Psoas muscle (tissue), 8 donors: ENCODE results near the gene ILF2. TPM values are rescaled to one million over a fixed set of nuclear protein-coding genes. Genes with fewer than 3 reads are reported as not detected.

ENCODE experiments used
- ATAC-seq, 4 donors: fragments of 200-7000 bp; cut with Tn5 transposase; one replicate each; pipeline ENCODE4 v1.9.1; 2020; ENCODE audit warnings: moderate library complexity in 3 of 4, mild to moderate bottlenecking in 2 of 4
- DNase-seq, 2 donors: peaks; one replicate each; pipeline ENCODE4 v3.0.0-alpha.2; 2020
- H3K27ac ChIP-seq: fragments of 200-600 bp; one replicate; pipeline ENCODE4 v1.8.0; 2022
- H3K27me3 ChIP-seq, 3 donors: fragments of 200-600 bp in 1 of 3; one replicate each; pipeline versions ENCODE4 v1.6.1 to v1.8.0; 2013 to 2022; ENCODE audit warnings: low read length in 2 of 3, mild to moderate bottlenecking in 2 of 3, moderate library complexity in 1 of 3; ENCODE audit not compliant: insufficient read depth in 3 of 3
- H3K36me3 ChIP-seq, 2 donors: fragments of 200-600 bp in 1 of 2; one replicate each; pipeline versions ENCODE4 v1.6.1 to v1.8.0; 2013 to 2022; ENCODE audit warnings: low read depth in 1 of 2, mild to moderate bottlenecking in 1 of 2, moderate library complexity in 1 of 2; ENCODE audit not compliant: insufficient read depth in 1 of 2
- H3K4me1 ChIP-seq: fragments of 200-600 bp; one replicate; pipeline ENCODE4 v1.8.0; 2022
- H3K4me3 ChIP-seq: fragments of 200-600 bp; one replicate; pipeline ENCODE4 v1.8.0; 2022; ENCODE audit warnings: mild to moderate bottlenecking
- H3K9me3 ChIP-seq: fragments of 200-600 bp; one replicate; pipeline ENCODE4 v1.8.0; 2022
- WGBS, 3 donors: extraction: QIAGEN DNeasy Blood & Tissue Kit; methylation state at CpG; one replicate each; pipeline versions ENCODE4 v1.1.6 to v1.1.7; 2013; 5-methylcytosine and 5-hydroxymethylcytosine counted together
- intact Hi-C, 2 donors: fragments of 100-400 bp; cut with DNase I; formaldehyde crosslinking; loops; one replicate each; pipeline versions ENCODE4 v1.11.0 to v1.14.2; 2022
- polyA plus RNA-seq, 3 donors: library from polyadenylated mRNA; stranded (reverse); fragments of 200-250 nt; gene quantifications; one replicate each; pipeline ENCODE4 v1.2.3, GENCODE V29; 2013
- total RNA-seq, 4 donors: library from RNA; stranded (reverse); fragmentation: NEBNext Ultra II Directional in 2 of 4; extraction: Animal tissue kit (Norgen Biotek cat#: 25700) in 2 of 4; gene quantifications; one replicate each; pipeline versions ENCODE4 v1.2.1 to v1.2.4, GENCODE V29; 2021 to 2023
- TF ChIP-seq, protein P1 (sequence below): fragments of 200-600 bp; IDR thresholded peaks from one replicate; pipeline ENCODE4 v1.8.0; 2022; ENCODE audit warnings: antibody characterized with exemption
- donor health status: healthy with polysubstance abuse.
- donor health status: DM: no; HTN: no; CAD: no; lungs with moderate emphysema.
- donor health status: Bipolar disorder and iron deficiency.
- donor health status: healthy.
- donor health status: DM: yes; HTN: yes; CAD: no.
- donor health status: DM: no; HTN: no; CAD: no.
- donor health status: DM: no; HTN: no; CAD: no.
- donor health status: DM: yes; HTN: yes; CAD: no.

The ILF2 gene
- total and polyA plus RNA-seq, 7 donors = 71.7 to 158 (median 99.2) TPM

DNA sequence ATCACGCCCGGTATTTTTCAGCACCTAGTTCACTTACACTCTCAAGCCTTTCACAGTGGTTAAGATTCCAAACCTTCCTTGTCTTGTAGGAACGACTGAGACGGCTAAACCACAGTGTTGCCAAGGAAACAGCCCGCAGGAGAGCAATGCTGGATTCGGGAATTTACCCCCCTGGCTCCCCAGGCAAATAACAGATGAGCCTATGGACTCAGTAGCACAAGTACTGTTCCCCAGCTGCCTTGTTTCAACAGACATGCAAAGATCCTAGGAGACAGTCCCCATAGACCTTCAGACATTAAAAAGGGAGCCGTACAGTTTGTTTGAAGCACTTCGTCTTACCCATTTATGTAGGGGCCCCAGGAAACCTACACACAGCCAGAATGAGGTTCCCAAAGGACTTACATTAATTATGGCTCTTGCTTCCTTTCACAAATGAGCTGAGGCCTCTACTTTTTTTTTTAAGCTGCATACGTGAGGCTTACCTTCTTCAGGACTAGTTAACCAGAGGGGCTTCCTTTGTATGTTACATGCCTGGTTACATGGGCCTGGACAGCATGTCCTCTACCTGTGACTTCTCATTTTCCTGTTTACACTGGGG lies 9.6 kb downstream of the ILF2 start:
- Histone ChIP-seq H3K36me3 (peaks cover 30 to 70% of the 10 kb centered on the region in 2 donors), H3K9me3 (no peaks in the 10 kb centered on the region), H3K4me1 (peaks cover 9% of the 10 kb centered on the region), H3K27me3 (no peaks in the 10 kb centered on the region), H3K4me3 (no peak overlapping the region), H3K27ac (no peak overlapping the region)
- TF ChIP-seq, protein P1, sequence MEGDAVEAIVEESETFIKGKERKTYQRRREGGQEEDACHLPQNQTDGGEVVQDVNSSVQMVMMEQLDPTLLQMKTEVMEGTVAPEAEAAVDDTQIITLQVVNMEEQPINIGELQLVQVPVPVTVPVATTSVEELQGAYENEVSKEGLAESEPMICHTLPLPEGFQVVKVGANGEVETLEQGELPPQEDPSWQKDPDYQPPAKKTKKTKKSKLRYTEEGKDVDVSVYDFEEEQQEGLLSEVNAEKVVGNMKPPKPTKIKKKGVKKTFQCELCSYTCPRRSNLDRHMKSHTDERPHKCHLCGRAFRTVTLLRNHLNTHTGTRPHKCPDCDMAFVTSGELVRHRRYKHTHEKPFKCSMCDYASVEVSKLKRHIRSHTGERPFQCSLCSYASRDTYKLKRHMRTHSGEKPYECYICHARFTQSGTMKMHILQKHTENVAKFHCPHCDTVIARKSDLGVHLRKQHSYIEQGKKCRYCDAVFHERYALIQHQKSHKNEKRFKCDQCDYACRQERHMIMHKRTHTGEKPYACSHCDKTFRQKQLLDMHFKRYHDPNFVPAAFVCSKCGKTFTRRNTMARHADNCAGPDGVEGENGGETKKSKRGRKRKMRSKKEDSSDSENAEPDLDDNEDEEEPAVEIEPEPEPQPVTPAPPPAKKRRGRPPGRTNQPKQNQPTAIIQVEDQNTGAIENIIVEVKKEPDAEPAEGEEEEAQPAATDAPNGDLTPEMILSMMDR = no peak
- DNase-seq (no peak), ATAC-seq (no peak)
- 56 to 57% (median 56%) methylated on average over 9 of the region's 9 CpGs for WGBS, 3 donors
- intact Hi-C loops = no loop called here

DNA sequence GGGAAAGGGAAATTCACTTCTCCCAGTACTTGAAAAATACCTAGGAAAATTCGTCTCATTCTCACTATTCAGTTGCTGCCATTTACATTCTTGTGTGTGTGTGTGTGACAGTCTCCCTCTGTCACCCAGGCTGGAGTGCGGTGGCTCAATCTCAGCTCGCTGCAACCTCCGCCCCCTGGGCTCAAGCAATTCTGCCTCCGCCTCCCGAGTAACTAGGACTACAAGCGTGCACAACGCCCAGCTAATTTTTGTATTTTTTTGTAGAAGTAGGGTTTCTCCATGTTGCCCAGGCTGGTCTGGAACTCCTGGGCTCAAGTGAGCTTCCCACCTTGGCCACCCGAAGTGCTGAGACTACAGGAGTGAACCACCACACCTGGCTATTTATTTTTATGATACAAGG lies 11.1 kb downstream of the ILF2 start:
- Histone ChIP-seq H3K27ac (peak overlapping the region; percentile 95), H3K9me3 (no peaks in the 10 kb centered on the region), H3K36me3 (peaks cover 21 to 54% of the 10 kb centered on the region in 2 donors), H3K4me3 (peak overlapping the region; percentile 90), H3K4me1 (peaks cover 9% of the 10 kb centered on the region), H3K27me3 (no peaks in the 10 kb centered on the region)
- TF ChIP-seq, protein P1 = no peak
- ATAC-seq = no peak
- 74 to 77% (median 76%) methylated on average over 9 of the region's 9 CpGs for WGBS, 3 donors
- intact Hi-C loops = no loop called here
- DNase-seq = no peak

DNA sequence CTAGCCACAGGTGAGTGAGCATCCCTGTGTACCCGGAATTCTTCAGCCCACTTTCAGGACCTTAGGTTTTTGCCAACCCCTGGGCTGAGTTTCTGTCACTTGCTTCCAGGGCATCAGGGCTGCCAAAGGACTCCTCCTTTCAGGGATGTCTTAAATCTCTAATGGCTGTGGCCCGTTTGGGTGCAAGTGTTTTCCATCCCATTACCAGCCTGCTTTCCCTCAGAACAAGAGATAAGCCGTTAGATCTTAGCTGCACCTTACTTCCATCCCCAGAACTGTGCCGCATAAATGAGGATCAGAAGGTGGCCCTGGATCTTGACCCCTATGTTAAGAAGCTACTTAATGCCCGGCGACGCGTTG lies 11.6 kb downstream of the ILF2 start:
- peaks cover 16 to 49% of the 10 kb centered on the region in 2 donors for H3K36me3 ChIP-seq
- peak overlapping the region; percentile 95 for H3K27ac ChIP-seq
- DNase-seq (no peak), ATAC-seq (no peak)
- intact Hi-C loops = no loop called here
- TF ChIP-seq, protein P1 = no peak
- 22 to 31% (median 30%) methylated on average over 8 of the region's 8 CpGs for WGBS, 3 donors
- H3K4me1 ChIP-seq = peaks cover 9% of the 10 kb centered on the region
- H3K4me3 ChIP-seq = peak overlapping the region; percentile 90
- H3K27me3 ChIP-seq = no peaks in the 10 kb centered on the region
- no peaks in the 10 kb centered on the region for H3K9me3 ChIP-seq

DNA sequence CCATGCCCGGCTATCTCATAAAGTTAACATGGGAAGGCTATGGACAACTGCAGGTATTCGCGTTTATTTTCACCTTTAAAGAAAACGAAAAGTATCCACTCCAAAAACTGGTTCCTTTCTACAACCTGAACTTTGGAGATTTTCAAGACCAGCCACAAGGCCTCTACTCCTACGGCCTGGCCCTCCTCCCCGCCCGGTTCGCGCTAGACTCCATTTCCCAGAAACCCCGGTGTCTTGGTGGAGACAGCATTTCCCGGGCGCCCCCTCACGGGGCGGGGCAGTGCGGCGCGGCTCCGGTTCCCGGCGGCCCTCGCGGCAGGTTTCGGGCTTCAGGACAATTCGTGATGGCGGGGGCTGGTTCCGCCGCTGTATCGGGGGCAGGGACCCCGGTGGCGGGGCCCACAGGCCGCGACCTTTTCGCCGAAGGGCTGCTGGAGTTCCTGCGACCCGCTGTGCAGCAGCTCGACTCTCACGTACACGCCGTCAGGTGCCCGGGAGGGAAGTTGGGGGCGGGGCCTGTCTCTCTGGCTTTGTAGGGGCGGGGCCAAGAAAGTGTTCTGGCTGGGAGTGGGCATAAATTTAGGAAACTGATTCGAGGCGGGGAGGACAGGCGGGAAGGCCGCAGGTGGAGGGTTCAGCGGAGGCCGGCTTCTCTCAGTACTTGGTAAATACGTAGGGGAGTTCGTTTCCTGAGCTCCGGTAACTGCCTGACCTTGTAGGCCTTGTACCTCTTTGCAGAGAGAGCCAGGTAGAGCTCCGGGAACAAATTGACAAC lies 12.2 kb downstream of the ILF2 start, which contains the start of gene SNAPIN:
Gene SNAPIN, plus strand, starts transcription at position 304 of the 775 bp plus-strand sequence. Its CDS starts 41 bp downstream, at position 345.
- intact Hi-C loops = no loop called here
- DNase-seq = peak; percentile 93 to 95
- 2% methylated on average over 48 to 53 of the region's 53 CpGs for WGBS, 3 donors
- Histone ChIP-seq H3K27ac (peak within 1 kb of the TSS; percentile 95), H3K4me3 (peak within 1 kb of the TSS; percentile 90), H3K9me3 (no peaks in the 10 kb centered on the region), H3K4me1 (peaks cover 9% of the 10 kb centered on the region), H3K36me3 (peaks cover 14 to 44% of the 10 kb centered on the region in 2 donors), H3K27me3 (no peaks in the 10 kb centered on the region)
- ATAC-seq = peak; percentile 95 to 97 (median 96)
- TF ChIP-seq, protein P1 = no peak
